Psoas muscle (tissue), 8 donors: ENCODE data around the gene BRCA2. TPM values are rescaled to one million over a fixed set of nuclear protein-coding genes. Genes with fewer than 3 reads are reported as not detected.

Experiments used
- ATAC-seq, 4 donors: fragments of 200-7000 bp; cut with Tn5 transposase; one replicate each; pipeline ENCODE4 v1.9.1; 2020; ENCODE audit warnings: moderate library complexity in 3 of 4, mild to moderate bottlenecking in 2 of 4
- DNase-seq, 2 donors: peaks; one replicate each; pipeline ENCODE4 v3.0.0-alpha.2; 2020
- H3K27ac ChIP-seq: fragments of 200-600 bp; one replicate; pipeline ENCODE4 v1.8.0; 2022
- H3K27me3 ChIP-seq, 3 donors: fragments of 200-600 bp in 1 of 3; one replicate each; pipeline versions ENCODE4 v1.6.1 to v1.8.0; 2013 to 2022; ENCODE audit warnings: low read length in 2 of 3, mild to moderate bottlenecking in 2 of 3, moderate library complexity in 1 of 3; ENCODE audit not compliant: insufficient read depth in 3 of 3
- H3K36me3 ChIP-seq, 2 donors: fragments of 200-600 bp in 1 of 2; one replicate each; pipeline versions ENCODE4 v1.6.1 to v1.8.0; 2013 to 2022; ENCODE audit warnings: low read depth in 1 of 2, mild to moderate bottlenecking in 1 of 2, moderate library complexity in 1 of 2; ENCODE audit not compliant: insufficient read depth in 1 of 2
- H3K4me1 ChIP-seq: fragments of 200-600 bp; one replicate; pipeline ENCODE4 v1.8.0; 2022
- H3K4me3 ChIP-seq: fragments of 200-600 bp; one replicate; pipeline ENCODE4 v1.8.0; 2022; ENCODE audit warnings: mild to moderate bottlenecking
- H3K9me3 ChIP-seq: fragments of 200-600 bp; one replicate; pipeline ENCODE4 v1.8.0; 2022
- WGBS, 3 donors: extraction: QIAGEN DNeasy Blood & Tissue Kit; methylation state at CpG; one replicate each; pipeline versions ENCODE4 v1.1.6 to v1.1.7; 2013; 5-methylcytosine and 5-hydroxymethylcytosine counted together
- intact Hi-C, 2 donors: fragments of 100-400 bp; cut with DNase I; formaldehyde crosslinking; loops; one replicate each; pipeline versions ENCODE4 v1.11.0 to v1.14.2; 2022
- polyA plus RNA-seq, 3 donors: library from polyadenylated mRNA; stranded (reverse); fragments of 200-250 nt; gene quantifications; one replicate each; pipeline ENCODE4 v1.2.3, GENCODE V29; 2013
- total RNA-seq, 4 donors: library from RNA; stranded (reverse); fragmentation: NEBNext Ultra II Directional in 2 of 4; extraction: Animal tissue kit (Norgen Biotek cat#: 25700) in 2 of 4; gene quantifications; one replicate each; pipeline versions ENCODE4 v1.2.1 to v1.2.4, GENCODE V29; 2021 to 2023
- TF ChIP-seq, protein P1 (sequence below): fragments of 200-600 bp; IDR thresholded peaks from one replicate; pipeline ENCODE4 v1.8.0; 2022; ENCODE audit warnings: antibody characterized with exemption
- donor health status: healthy with polysubstance abuse.
- donor health status: DM: no; HTN: no; CAD: no; lungs with moderate emphysema.
- donor health status: Bipolar disorder and iron deficiency.
- donor health status: healthy.
- donor health status: DM: yes; HTN: yes; CAD: no.
- donor health status: DM: no; HTN: no; CAD: no.
- donor health status: DM: no; HTN: no; CAD: no.
- donor health status: DM: yes; HTN: yes; CAD: no.

The BRCA2 gene
- total and polyA plus RNA-seq, 7 donors: 0.01 to 0.34 (median 0.11) TPM

DNA sequence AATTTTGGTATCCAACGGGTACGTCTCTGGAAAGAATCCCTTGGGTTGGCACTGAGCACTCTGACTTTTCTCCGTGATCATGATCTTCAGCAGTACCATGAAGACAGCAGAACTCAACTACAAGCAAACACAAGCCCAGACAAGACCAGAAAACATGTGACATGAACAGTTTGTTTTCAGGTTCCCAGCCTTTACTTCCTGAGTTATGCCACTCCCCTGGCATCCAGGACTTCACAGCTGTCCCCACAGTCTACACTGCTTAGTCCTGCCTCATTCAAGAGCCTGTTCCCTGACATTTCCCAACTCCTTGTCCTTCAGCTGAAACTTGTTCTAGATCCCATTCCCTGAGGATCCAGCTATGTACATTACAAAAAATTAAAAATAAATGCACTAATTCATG is 117.5 kb downstream of the BRCA2 start:
- TF ChIP-seq, protein P1, sequence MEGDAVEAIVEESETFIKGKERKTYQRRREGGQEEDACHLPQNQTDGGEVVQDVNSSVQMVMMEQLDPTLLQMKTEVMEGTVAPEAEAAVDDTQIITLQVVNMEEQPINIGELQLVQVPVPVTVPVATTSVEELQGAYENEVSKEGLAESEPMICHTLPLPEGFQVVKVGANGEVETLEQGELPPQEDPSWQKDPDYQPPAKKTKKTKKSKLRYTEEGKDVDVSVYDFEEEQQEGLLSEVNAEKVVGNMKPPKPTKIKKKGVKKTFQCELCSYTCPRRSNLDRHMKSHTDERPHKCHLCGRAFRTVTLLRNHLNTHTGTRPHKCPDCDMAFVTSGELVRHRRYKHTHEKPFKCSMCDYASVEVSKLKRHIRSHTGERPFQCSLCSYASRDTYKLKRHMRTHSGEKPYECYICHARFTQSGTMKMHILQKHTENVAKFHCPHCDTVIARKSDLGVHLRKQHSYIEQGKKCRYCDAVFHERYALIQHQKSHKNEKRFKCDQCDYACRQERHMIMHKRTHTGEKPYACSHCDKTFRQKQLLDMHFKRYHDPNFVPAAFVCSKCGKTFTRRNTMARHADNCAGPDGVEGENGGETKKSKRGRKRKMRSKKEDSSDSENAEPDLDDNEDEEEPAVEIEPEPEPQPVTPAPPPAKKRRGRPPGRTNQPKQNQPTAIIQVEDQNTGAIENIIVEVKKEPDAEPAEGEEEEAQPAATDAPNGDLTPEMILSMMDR: no peak
- peaks cover 2 to 72% of the 10 kb centered on the region in 2 donors for H3K36me3 ChIP-seq
- no peak overlapping the region for H3K27ac ChIP-seq
- intact Hi-C loops: no loop called here
- H3K9me3 ChIP-seq: no peaks in the 10 kb centered on the region
- peaks cover 7% of the 10 kb centered on the region for H3K4me1 ChIP-seq
- WGBS, 3 donors: 59 to 77% (median 61%) methylated on average over 3 of the region's 3 CpGs
- H3K27me3 ChIP-seq: no peaks in the 10 kb centered on the region
- ATAC-seq (peak in 2 of 4 donors; percentile 23 to 34), DNase-seq (no peak)
- no peak overlapping the region for H3K4me3 ChIP-seq

DNA sequence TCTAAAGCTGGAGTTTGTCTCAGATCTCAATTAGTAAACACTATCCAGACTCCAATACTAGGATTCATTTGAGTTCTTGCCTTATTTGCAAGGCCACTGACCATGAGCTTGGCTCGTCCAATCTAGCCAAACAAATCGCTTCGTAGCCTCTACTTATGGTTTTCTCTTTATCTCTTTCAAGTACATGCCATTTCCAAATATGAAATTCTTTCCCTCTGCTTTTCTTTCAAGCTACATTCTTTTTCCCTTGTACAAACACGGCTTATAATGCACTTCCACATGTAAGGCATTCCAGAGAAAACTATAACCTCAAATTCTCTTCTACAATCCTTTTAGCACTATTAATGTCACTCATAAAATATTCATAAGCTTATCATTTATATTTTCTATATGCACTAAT is 123.6 kb downstream of the BRCA2 start:
- intact Hi-C loops: no loop called here
- no peak for DNase-seq
- no peak for ATAC-seq
- Histone ChIP-seq H3K4me3 (no peak overlapping the region), H3K4me1 (no peaks in the 10 kb centered on the region), H3K27ac (no peak overlapping the region), H3K27me3 (no peaks in the 10 kb centered on the region), H3K36me3 (peaks cover 2 to 84% of the 10 kb centered on the region in 2 donors), H3K9me3 (no peaks in the 10 kb centered on the region)
- TF ChIP-seq, protein P1: no peak
- WGBS, 3 donors: 91 to 96% (median 94%) methylated on average over 4 of the region's 4 CpGs

DNA sequence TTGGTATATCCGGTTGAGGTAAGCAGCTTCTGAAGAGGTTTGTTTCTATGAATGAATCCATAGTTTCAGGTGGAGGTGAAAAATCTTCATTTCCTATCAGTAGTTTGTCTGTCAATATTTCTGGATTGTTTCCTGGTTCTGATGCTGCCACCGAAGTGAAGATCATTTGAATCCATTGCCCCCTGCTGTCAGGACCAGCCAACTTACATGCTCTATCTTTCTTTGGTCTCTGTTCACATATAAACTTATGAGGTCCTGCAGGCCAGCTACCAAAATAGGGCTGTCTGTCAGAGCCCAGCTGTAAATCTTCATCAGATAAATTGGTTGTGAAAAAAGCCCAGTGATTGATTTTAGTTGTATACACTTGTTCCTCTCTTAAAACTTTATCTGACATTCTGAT is 127.8 kb downstream of the BRCA2 start:
- TF ChIP-seq, protein P1: peak; percentile 19
- DNase-seq: no peak
- Histone ChIP-seq H3K36me3 (peaks cover 5 to 63% of the 10 kb centered on the region in 2 donors), H3K4me3 (no peak overlapping the region), H3K27me3 (no peaks in the 10 kb centered on the region), H3K27ac (no peak overlapping the region), H3K9me3 (no peaks in the 10 kb centered on the region), H3K4me1 (peaks cover 4% of the 10 kb centered on the region)
- intact Hi-C loops: no loop called here
- ATAC-seq: peak in 1 of 4 donors; percentile 26
- 38 to 61% (median 46%) methylated on average over 2 of the region's 2 CpGs for WGBS, 3 donors

DNA sequence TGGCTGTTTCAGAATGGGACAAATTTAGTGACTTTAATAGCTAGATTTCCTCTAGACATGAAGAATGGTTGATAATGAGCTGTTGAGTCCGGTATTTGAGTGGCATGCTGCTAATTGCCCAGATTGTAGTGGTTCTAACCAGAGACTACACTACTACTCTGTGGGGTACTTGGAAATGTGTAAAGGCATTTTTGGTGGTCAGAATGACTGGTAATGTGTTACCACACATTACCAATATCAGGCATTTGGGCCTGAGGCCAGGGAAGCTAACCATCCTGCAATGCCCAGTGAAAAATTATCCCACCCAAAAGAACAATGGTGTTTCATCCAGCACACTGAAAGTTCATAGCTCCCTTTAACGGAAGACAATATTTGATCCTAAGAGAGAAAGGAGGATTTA is 130.2 kb downstream of the BRCA2 start:
- Histone ChIP-seq H3K27ac (no peak overlapping the region), H3K36me3 (peaks cover 5 to 47% of the 10 kb centered on the region in 2 donors), H3K4me1 (peaks cover 4% of the 10 kb centered on the region), H3K4me3 (no peak overlapping the region), H3K27me3 (no peaks in the 10 kb centered on the region), H3K9me3 (no peaks in the 10 kb centered on the region)
- DNase-seq (no peak), ATAC-seq (no peak)
- intact Hi-C loops: no loop called here
- TF ChIP-seq, protein P1: no peak
- 79 to 84% (median 81%) methylated on average over 2 of the region's 2 CpGs for WGBS, 3 donors

DNA sequence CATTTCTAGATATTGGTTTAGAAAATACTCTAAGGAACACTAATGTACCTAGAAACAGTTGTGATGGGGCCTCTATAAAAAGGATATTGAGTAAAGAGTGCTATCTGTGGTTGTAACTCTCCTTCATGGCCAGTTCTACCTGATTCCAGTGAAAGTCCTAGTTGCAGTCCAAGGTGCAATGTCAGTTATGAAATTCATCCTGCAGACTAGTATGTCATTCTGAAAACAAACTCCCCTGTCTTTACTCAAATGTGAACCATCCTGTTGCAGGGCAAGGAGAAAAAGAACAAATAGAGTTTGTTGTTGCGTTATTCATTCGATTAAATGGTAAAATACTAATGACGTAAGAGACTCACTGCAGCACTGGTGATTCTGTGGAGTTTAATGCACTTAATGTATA is 130.9 kb downstream of the BRCA2 start:
- no peak overlapping the region for H3K27ac ChIP-seq
- H3K27me3 ChIP-seq: no peaks in the 10 kb centered on the region
- WGBS, 3 donors: 96 to 97% (median 97%) methylated on average over 3 of the region's 3 CpGs
- H3K36me3 ChIP-seq: peaks cover 5 to 39% of the 10 kb centered on the region in 2 donors
- H3K4me3 ChIP-seq: no peak overlapping the region
- TF ChIP-seq, protein P1: no peak
- H3K9me3 ChIP-seq: no peaks in the 10 kb centered on the region
- DNase-seq: no peak
- H3K4me1 ChIP-seq: peaks cover 4% of the 10 kb centered on the region
- ATAC-seq: no peak
- intact Hi-C loops: no loop called here
